Stimulated activated CD4-positive, alpha-beta T cell treated with anti-CD3 and anti-CD28 coated beads, TNF-alpha, amount 100 ng/mL, for 1 hour (primary cell): ENCODE data around the gene DPM3.
"Not testable (repeated sequence)": the region's sequence is repeated elsewhere in the genome, so short reads cannot be mapped to it uniquely, and the experiment has no call there.

Source experiments
- DNase-seq, 3 donors: peaks; one replicate each; pipeline ENCODE4 v3.0.0-alpha.2; 2020; ENCODE audit warnings: low read depth in 3 of 3, low spot score in 1 of 3

DPM3 gene

DNA sequence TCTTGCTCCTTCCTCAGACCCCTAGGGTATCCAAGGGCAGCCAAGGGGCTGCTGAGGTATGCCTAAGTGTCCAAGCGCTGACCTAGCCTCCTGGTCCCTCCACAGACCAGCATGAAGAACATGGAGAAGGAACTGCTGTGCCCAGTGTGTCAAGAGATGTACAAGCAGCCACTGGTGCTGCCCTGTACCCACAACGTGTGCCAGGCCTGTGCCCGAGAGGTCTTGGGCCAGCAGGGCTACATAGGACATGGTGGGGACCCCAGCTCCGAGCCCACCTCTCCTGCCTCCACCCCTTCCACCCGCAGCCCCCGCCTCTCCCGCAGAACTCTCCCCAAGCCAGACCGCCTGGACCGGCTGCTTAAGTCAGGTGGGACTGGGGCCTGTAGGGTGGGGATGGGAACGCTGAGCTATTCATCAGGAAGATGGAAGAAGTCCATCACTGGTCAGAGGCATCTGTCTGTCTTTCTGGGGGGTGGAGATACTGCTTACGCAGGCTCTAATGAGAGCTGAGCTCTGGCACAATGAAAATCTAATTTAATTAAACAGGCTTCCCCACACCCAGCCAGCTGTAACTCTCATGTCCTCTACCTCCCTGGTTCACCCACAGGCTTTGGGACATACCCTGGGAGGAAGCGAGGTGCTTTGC, 35.1 kb upstream of the DPM3 start:
- no peak for DNase-seq

DNA sequence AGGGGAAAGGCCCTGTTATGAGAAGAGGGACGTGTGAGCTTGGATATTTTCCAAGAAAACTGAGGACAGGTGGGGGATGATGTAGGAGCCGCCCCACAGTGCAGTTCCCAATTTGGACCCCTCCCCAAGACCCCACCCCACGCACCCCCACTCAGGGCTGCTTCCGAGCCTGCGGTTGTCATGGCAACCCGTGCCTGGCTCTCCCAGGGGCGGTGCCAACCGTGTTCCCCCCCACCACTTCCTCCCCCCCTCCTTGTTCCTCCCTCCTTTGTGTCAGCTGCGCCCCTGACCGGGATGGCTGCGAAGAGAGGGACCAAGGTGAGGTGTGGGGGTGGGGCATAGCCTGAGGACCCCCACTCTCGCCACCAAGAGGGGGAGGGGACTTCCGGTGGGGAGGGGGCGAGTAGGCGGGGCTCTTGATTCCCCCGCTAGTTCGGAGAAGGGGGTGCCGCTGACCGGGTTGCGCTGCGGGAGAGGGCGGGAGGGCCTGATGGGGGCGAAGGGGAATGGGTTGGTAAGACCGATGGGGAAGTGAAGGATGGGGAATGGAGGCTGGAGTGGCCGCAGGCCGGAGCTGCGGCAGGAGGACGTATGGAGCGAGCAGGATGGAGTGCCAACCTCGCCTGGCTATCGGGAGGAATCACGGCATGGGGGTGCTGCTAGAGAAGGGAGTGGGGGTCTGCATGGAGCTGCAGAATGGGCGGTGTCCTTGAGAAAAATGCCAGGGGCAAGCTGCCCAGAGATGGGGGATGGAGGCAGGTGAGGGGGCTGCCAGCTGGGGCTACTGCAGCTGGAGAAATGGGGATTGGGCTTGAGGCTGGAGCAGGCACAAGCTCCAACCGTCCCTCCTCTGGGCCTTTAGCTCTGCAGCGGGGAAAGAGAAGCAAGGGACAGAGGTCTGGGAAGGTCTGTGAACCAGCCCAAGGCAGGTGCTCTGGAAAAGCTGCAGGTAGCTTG, 34.3 kb upstream of the DPM3 start:
- no peak for DNase-seq

DNA sequence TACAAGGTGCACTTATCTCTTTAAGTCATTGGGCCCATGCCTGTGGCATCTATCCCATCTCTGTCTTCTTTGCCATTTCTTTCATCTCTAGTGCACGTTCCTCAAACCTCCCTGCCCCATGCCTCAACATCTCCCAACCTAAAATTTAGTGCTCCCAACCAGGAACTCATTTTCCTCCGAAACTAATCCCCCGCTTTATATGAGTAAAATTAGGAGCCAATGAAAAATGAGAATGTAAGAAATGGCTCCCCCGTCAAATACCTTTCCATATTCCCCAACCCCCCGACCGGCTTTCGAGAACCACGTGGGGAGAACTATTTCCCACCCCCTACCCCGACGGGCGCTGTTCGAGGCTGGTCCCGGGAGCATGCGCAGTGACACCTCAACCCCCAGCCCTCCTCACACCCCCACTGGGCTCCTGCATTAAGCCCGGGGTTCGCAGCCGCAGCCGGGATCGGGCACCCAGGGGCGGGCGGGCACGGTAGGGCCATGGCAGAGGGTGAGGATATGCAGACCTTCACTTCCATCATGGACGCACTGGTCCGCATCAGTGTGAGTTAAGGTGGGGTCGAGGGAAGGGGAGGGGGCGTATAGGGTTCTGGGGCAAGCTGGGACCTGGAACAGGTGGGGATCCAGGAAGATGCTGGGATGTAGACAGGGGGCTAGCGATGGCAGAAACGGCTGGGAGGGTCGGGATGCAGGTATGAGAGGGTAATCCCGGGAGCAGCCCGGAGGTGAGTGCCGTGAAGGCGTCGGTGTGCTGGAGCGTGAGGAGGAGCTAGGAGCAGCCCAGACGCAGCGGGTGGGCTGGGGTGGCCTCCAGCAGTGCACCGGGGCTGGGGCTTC, 33.4 kb upstream of the DPM3 start, which contains the start of gene TRIM46:
Gene TRIM46, plus strand, starts transcription at position 372 of the 846 bp plus-strand sequence. Its CDS starts 118 bp downstream, at position 490.
- peak in 1 of 3 donors; percentile 55 for DNase-seq

DNA sequence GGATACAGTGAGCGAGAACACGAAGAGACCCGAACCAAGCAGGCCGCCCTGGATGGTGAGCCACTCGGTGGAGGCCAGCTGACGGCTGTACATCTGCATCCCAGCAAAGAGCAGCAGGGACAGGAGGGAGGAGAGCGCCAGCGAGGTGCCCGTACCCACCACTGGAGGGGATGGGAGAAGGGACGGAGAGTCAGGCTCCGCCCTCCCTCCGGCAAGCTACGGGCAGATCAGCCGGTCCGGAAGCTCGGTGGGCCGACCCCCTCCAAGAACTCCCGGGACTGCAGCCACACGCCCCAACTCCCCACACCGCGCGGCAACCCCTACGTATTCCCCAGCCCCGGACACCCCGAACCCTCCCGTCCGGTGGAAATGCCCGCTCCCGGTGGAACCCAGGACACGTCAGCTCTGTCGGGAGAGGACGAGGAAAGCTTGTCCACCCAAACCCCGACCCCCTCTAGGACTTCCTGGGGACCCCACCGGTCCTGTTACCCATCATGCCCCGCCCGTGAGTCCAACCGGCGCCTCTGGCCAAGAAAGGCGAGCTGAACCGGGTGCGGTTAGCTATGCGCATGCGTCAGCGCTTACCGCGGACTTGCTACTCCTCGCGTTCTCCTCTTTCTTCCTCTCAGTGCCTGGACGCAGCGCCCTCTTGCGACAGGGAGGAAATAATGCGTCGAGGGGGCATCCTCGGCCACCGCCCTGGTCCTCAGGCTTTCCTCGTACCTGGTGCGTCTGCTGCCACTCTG, 32.6 kb upstream of the DPM3 start, which contains the start of gene KRTCAP2:
Gene KRTCAP2, minus strand, starts transcription at position 573 of the 746 bp plus-strand sequence. Its CDS starts 80 bp downstream, at position 493.
- DNase-seq, result peak; percentile 84 to 89 (median 88)

DNA sequence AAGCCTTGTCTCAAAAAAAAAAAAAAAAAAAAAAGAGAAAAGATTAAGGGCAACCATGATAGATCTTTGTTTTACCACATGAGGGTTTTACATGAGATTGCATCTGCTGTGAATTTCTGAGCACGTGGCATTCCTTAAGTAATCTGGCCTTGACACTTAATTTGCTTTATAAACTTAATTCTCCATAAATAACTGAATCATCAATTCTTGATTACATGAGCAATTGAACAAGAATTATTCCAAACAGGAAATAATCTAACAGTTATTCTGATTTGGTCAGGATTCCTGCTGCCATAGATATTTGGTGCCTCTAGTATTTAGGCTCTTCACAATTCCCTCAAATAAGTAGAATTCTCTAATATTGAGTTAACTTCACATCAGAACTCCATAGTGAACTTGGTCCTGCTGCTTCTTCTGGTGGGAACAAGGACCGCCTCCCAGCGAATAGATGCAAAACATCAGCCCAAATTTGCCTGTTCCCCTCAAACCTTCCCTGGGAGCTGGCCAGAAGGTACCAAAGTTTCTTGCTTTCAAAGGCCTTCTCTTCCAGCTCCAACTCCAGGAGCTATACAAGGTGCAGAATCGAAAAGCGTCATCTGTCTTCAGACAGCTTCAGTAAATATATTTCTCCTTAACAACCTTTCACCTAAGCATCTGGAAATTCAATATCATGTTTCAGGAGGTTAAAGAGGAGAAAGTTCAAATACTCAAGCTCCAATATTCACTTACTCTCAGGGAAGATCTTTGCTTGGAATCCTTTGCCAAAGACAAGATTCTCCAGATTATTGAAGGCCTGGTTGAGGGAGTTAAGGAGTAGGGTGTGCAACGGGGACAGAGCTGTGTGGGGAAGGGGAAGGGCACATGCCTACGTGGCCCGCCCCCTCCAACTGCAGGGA, 31.8 kb upstream of the DPM3 start:
- DNase-seq, result no peak

DNA sequence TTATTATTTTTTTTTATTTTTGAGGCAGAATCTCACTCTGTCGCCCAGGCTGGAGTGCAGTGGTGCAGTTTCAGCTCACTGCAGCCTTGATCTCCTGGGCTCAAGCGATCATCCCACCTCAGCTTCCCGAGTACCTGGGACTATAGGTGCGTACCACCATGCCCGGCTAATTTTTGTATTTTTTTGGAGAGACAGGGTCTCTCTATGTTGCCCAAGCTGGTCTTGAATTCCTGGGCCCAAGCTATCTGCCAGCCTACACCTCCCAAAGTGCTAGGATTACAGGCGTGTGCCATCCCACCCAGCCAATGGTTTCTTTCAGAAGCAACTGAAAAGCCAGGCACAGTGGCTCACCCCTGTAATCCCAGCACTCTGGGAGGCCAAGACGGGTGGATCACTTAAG, 30.5 kb upstream of the DPM3 start:
- no peak for DNase-seq

DNA sequence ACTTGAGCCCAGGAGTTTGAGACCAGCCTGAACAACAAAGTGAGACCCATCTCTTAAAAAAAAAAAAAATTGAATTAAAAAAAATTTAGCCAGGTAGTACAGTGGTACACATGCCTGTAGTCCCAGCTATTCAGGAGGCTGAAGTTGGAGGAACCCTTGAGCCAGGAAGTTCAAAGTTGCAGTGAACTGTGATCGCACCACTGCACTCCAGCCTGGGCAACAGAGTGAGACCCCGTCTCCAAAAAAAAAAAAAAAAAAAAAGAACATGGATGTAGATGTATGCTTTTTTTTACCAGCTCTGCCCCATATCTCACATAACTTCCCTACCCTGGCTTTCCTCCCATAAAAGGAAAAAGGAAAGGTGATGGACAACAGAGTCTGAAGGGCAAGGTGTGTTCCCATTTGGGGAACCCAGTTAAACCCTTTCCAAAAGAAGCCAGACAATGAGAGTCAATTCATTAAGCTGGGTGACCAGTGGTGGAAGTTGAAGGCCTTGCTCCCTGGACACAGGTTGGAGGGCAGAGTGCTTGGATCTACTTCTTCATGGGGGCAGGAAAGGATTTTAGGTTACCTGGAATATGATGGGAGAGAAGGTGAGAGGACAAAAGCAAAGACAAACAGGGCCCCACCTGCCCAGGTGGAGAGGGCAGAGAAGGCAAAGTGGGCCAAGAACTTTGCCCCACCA, 29.9 kb upstream of the DPM3 start:
- no peak for DNase-seq

DNA sequence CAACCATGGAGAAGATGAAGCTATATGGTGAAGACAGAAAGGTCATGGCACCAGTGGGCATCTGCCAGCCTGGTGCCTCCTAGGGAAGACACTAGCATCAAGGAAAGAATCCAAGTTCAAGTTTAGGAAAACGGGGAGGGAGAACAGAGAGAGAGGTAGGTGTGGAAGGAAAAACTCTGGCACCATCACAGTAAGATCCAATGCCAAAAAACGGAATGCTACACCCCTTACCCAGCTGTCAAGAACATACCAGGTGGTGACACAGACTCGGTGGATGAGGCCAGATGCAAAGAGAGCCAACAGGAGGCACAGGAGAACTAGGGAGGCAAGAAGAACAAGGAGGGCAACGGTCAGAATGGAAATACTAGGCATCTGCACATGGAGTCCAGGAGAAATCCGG, 29.2 kb upstream of the DPM3 start:
- no peak for DNase-seq

DNA sequence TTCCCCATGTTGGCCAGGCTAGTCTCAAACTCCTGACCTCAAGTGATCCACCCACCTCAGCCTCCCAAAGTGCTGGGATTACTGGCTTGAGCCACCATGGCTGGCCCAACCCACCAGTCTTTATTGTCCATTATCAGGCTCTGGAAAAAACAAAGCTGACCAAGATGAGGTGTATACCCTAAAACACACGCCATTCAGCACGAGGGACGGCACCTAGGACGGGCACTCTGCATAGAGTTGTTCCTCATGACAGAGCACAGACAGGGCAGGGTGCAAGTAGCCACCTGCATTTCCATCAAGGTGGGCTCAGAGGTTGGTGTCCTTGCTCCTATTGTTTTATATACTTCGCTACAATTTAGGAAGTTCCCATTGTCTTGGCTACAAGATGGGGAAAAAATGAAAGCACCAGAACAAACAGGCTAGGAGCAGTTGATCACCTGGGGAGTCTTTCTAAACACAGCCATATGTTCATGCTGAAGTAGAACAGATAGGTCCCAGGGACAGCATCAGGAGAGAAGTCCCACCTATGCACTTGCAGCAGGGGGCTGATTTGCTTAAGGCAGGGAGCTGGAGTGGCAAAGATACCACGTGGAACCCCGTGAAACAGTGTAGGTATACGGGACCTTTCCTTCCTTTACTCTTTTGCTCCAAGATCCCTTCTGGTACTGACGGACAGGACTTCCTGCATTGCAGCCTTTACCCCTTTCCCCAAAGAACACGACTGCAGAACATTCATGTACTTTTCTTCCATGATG, 28.3 kb upstream of the DPM3 start:
- DNase-seq, result no peak

DNA sequence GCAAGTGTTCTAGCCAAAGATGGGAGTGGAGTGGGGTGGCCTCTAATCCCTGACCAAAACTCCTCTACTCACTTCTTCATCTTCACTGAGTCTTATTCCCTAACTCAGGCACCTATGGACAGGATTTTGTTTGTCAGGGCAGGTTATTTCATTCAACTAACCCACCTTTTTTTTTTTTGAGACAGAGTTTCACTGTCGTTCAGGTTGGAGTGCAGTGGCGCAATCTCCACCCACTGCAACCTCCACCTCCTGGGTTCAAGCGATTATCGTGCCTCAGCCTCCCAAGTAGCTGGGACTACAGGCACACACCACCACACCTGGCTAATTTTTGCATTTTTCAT, 27.7 kb upstream of the DPM3 start:
- DNase-seq, result not testable (repeated sequence)

DNA sequence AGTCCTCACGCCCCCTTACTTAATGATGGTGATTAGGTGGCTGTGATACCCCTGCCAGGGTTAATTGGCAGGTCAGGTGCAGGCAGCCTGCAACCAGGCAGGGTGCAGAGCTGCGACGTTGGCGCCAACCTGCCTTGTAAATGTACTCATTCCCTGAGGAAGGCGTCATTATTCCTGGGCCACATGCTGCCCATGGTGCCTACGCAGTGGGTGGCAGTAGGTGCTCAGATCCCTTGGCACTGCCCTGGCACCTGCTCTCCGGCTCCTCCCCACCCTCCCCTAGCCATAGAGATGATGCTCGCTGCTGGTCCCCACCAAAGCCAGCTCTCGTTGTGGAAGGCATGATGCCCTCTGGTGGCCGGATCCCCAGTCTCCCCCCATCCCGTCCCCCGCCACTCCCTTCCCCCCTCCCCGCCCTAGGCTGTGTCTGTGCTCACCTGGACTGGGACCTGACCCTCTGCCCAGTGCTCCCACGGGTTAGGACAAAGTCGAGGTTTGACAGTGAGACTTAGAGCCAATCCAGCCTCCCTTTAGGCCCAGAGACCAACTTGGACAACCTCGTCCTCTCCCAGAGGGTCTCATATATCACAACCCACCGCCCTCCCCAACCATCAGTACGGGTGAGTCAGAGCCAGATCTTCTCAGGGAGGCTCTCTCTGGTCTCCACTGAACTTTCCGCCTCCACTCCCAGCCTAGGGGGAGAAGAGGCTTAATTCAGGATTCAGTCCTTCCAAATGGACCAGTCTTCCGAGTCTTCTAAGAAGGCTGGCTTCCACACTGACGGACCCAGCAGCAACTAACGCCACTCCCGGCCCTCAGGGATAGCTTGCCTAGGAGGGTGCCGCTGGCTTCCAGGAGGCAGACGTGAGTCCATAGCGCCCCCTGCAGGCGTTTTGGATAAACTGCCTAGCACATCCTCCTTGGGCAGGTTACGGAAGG, 27.1 kb upstream of the DPM3 start:
- DNase-seq, result peak; percentile 72 to 75 (median 74)

DNA sequence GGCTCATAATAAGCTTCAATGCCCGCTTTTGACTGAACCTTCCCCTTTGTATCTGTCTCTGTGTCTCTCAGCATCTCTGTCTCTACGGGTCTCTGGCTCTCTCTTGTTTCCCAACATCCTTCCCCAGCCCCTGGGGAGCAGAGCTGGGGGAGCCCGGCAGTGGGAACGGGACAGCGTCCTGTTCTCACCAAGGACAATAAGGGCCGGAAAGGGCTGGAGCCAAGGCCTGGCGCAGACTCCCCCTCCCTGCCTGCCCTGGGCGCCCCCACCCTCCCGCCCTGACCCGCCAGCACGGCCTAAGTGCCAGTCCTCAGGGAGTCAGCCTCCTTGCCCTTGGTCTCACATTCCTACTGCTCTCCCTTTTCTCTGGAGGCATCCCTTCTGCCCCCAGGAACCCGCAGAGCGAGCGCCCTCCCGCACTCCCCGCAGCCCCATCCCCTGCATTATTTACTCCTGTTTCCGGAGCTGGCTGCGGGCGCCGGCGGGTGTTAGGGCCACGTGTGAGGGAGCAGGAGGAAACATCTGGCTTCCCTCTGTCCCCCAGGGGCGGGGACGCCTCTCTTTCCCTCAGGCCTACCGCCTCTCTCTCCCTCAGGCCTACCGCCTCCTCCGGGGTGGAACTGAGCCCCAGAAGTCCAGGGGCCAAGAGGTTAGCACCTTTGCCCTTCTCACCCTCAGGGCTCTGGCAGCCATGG, 26.3 kb upstream of the DPM3 start:
- no peak for DNase-seq

DNA sequence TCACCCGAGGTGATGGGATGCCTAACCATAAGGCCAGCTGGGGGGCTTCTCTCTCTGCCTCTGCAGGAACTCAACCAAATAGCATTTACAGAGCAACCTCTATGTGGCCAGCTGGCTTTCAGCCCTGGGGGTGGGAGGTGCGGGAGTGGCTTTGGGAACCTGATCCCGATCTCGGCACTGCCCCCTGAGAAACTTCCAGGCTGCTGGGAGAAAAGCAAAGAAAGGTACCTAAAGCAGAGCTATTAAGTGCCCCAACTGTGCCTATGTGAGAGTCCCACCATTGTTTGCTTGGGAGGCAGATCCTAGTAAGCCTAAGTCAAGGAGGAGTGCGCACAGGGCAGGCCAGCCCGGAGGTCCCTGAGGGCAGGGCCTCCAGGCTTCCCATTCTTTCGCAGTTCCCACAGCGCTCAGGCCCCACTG, 25.7 kb upstream of the DPM3 start:
- no peak for DNase-seq

DNA sequence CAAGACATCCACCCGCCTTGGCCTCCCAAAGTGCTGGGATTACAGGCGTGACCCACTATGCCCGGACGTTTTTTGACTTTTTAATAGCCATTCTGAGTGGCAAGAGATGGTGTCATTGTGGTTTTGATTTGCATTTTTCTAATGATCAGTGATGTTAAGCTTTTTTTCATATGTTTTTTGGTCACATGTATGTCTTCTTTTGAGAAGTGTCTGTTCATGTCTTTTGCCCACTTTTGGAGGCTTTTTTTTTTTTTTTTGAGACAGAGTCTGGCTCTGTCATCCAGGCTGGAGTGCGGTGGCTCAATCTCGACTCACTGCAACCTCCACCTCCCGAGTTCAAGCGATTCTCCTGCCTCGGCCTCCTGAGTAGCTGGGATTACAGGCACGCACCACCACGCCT, 24.3 kb upstream of the DPM3 start:
- DNase-seq, result not testable (repeated sequence)

DNA sequence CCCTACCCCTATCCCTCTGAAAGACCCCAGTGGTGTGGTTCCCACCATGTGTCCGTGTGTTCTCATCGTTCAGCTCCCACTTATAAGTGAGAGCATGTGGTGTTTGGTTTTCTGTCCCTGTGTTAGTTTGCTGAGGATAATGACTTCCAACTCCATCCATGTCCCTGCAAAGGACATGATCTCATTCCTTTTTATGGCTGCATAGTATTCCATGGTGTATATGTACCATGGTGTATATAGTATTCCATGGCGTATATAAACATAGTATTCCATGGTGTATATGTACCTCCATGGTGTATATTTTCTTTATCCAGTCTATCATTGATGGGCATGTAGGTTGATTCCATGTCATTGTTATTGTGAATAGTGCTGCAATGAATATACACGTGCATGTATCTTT, 23.5 kb upstream of the DPM3 start:
- not testable (repeated sequence) for DNase-seq

DNA sequence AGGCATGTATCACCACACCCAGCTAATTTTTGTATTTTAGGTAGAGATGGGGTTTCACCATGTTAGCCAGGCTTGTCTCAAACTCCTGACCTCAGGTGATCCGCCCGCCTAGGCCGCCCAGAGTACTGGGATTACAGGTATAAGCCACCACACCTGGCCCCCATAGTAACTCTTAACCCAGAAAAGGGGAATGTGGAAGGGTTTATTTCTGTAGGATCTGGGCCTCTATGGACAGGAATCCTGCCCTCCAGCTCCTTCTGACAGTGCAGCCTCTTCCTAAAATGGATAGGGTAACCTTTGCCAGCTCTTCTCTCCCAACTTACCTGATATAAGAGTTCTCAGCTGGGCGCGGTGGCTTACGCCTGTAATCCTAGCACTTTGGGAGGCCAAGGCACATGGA, 22.3 kb upstream of the DPM3 start:
- DNase-seq, result not testable (repeated sequence)

DNA sequence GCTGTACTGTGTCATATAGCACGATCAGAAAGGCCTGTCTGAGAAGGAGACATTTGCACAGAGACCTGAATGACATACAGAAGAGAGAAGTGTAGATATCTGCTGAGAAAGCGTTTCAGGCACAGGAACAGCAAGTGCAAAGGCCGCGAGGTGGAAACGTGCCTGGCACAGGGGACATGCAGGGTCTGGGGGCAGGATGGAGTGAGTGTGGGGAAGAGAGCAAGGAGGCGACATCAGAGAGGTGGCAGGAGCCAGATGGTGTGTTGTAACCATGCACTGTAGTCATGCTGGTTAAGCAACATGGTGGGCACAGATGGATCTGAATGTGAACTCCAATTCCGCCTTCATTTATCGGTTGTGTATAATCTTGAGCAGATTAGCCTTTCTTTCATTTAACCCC, 19.8 kb upstream of the DPM3 start:
- DNase-seq, result no peak
